GM23248 (cell line): Measurements from ENCODE around the gene WDR93. TPM values are rescaled to one million over a fixed set of nuclear protein-coding genes. Genes with fewer than 3 reads are reported as not detected.

Source experiments
- DNase-seq: peaks from one replicate; pipeline ENCODE4 v3.0.0-alpha.2; 2015
- H2AFZ ChIP-seq: fragments of 200-600 bp; sonication (generic); 2 replicates; pipeline ENCODE4 v1.6.1; 2016; ENCODE audit warnings: antibody characterized with exemption
- H3F3A ChIP-seq: fragments of 200-600 bp; sonication (generic); 2 replicates; pipeline ENCODE4 v1.6.1; 2016; ENCODE audit warnings: mild to moderate bottlenecking, antibody characterized with exemption, mixed run types; ENCODE audit not compliant: insufficient read depth
- H3K27ac ChIP-seq: fragments of 200-600 bp; sonication (generic); 2 replicates; pipeline ENCODE4 v1.5.1; 2016; ENCODE audit warnings: mild to moderate bottlenecking
- H3K27me3 ChIP-seq: fragments of 200-600 bp; sonication (generic); replicated peaks from 2 replicates; pipeline ENCODE4 v1.6.1; 2016; ENCODE audit warnings: mild to moderate bottlenecking; ENCODE audit not compliant: insufficient read depth
- H3K36me3 ChIP-seq: fragments of 200-600 bp; sonication (generic); 2 replicates; pipeline ENCODE4 v1.6.1; 2016; ENCODE audit warnings: low read depth, mild to moderate bottlenecking
- H3K4me1 ChIP-seq: fragments of 200-600 bp; sonication (generic); 2 replicates; pipeline ENCODE4 v1.6.1; 2016; ENCODE audit warnings: mild to moderate bottlenecking; ENCODE audit not compliant: insufficient read depth
- H3K4me2 ChIP-seq: fragments of 200-600 bp; sonication (generic); one replicate; pipeline ENCODE4 v1.6.1; 2016; ENCODE audit warnings: mild to moderate bottlenecking; ENCODE audit not compliant: unreplicated experiment
- H3K4me3 ChIP-seq: fragments of 200-600 bp; sonication (generic); 2 replicates; pipeline ENCODE4 v1.5.1; 2016; ENCODE audit warnings: mild to moderate bottlenecking
- H3K79me2 ChIP-seq: fragments of 200-600 bp; sonication (generic); 2 replicates; pipeline ENCODE4 v1.6.1; 2016; ENCODE audit warnings: mild to moderate bottlenecking; ENCODE audit not compliant: insufficient read depth
- H3K9ac ChIP-seq: fragments of 200-600 bp; sonication (generic); 2 replicates; pipeline ENCODE4 v1.6.1; 2016; ENCODE audit warnings: mild to moderate bottlenecking
- H3K9me2 ChIP-seq: fragments of 200-600 bp; sonication (generic); 2 replicates; pipeline ENCODE4 v1.6.1; 2016; ENCODE audit warnings: mixed run types, mild to moderate bottlenecking, moderate library complexity; ENCODE audit not compliant: insufficient read depth
- H3K9me3 ChIP-seq: fragments of 200-600 bp; sonication (generic); one replicate; pipeline ENCODE4 v1.6.1; 2017; ENCODE audit warnings: low read depth
- H4K20me1 ChIP-seq: fragments of 200-600 bp; sonication (generic); 2 replicates; pipeline ENCODE4 v1.6.0; 2016; ENCODE audit not compliant: insufficient read depth
- EZH2 ChIP-seq: fragments of 200-600 bp; sonication (generic); IDR thresholded peaks from 2 replicates; pipeline ENCODE4 v1.6.1; 2018; ENCODE audit warnings: antibody characterized with exemption, mild to moderate bottlenecking; ENCODE audit not compliant: insufficient read depth, poor library complexity, severe bottlenecking
- EZH2phosphoT487 ChIP-seq: fragments of 200-600 bp; sonication (generic); IDR thresholded peaks from 2 replicates; pipeline ENCODE4 v1.6.1; 2018; ENCODE audit warnings: antibody characterized with exemption, moderate library complexity, mild to moderate bottlenecking, low read depth; ENCODE audit not compliant: insufficient read depth
- WGBS, 2 experiments: methylation state at CpG; one replicate each; pipeline ENCODE4 v1.1.6; 2015 to 2017; ENCODE audit warnings: low lambda C conversion rate in 2 of 2, low coverage in 1 of 2; ENCODE audit errors: missing lambda C conversion rate in 2 of 2; 5-methylcytosine and 5-hydroxymethylcytosine counted together
- in situ Hi-C: fragments of 300-500 bp; cut with MboI; formaldehyde crosslinking; loops from 2 replicates; pipeline ENCODE4 v1.15.0; 2020
- polyA plus RNA-seq: library from polyadenylated mRNA; unstranded; fragments of >200 nt; fragmentation: Nextera tagmentation; extraction: Ambion mirVana; gene quantifications from 2 replicates; pipeline ENCODE4 v1.2.1, GENCODE V29; 2016
- total RNA-seq: library from RNA; depleted of rRNA; stranded (reverse); fragments of >200 nt; shearing (Covaris generic); gene quantifications from 2 replicates; pipeline ENCODE4 v1.2.3, GENCODE V29; 2014

Gene WDR93
- total and polyA plus RNA-seq, 2 experiments from 2014 or later: 0.10 TPM; not detected in 1

- H2AFZ ChIP-seq: peak overlapping the region; percentile 89
- no peak overlapping the region for H3K27ac ChIP-seq
- no peaks in the 10 kb centered on the region for H4K20me1 ChIP-seq
- H3K9me3 ChIP-seq: no peaks in the 10 kb centered on the region
- no peaks in the 10 kb centered on the region for H3K79me2 ChIP-seq
- H3K4me2 ChIP-seq: peak overlapping the region; percentile 60
- H3K4me1 ChIP-seq: no peaks in the 10 kb centered on the region
- DNase-seq: no peak
- in situ Hi-C loops: loop anchor here (5.0 to 25.0 kb wide), 2 partner anchors 127 to 312 kb away; no protein-coding TSS in a partner anchor
- H3K4me3 ChIP-seq: peak overlapping the region; percentile 83
- peak overlapping the region; percentile 17; the same call in 1 of the 2 replicates for H3K9ac ChIP-seq
- no peaks in the 10 kb centered on the region for H3F3A ChIP-seq
- WGBS, 2 experiments: 13 to 19% methylated on average over 22 to 41 of the region's 41 CpGs
- TF ChIP-seq EZH2phosphoT487 (no peak), EZH2 (no peak)
- no peaks in the 10 kb centered on the region for H3K36me3 ChIP-seq
- peaks cover 11% of the 10 kb centered on the region; the same call in 1 of the 2 replicates for H3K27me3 ChIP-seq
- no peaks in the 10 kb centered on the region for H3K9me2 ChIP-seq
Measured at GRCh38 chr15:89749951-89750559, 59.4 kb downstream of the WDR93 start.

GRCh38 chr15:89750560-89751542 lies 60.2 kb downstream of the WDR93 start, which contains the start of gene MESP1:
Gene MESP1 (minus strand): TSS chr15:89751249. CDS start chr15:89751231, 18 bp downstream.
- in situ Hi-C loops: loop anchor here (5.0 to 25.0 kb wide), 2 partner anchors 126 to 311 kb away; no protein-coding TSS in a partner anchor
- no peaks in the 10 kb centered on the region for H3K9me3 ChIP-seq
- peaks cover 11% of the 10 kb centered on the region; the same call in 1 of the 2 replicates for H3K27me3 ChIP-seq
- peak within 1 kb of the TSS; percentile 89 for H2AFZ ChIP-seq
- peak within 1 kb of the TSS; percentile 60 for H3K4me2 ChIP-seq
- TF ChIP-seq EZH2phosphoT487 (no peak), EZH2 (no peak)
- DNase-seq: peak; percentile 97
- peak within 1 kb of the TSS; percentile 83 for H3K4me3 ChIP-seq
- H3K36me3 ChIP-seq: no peaks in the 10 kb centered on the region
- H3K4me1 ChIP-seq: no peaks in the 10 kb centered on the region
- H3K79me2 ChIP-seq: no peaks in the 10 kb centered on the region
- H3K27ac ChIP-seq: no peak within 1 kb of the TSS
- H3K9ac ChIP-seq: peak within 1 kb of the TSS; percentile 72
- no peaks in the 10 kb centered on the region for H4K20me1 ChIP-seq
- H3F3A ChIP-seq: no peaks in the 10 kb centered on the region
- H3K9me2 ChIP-seq: no peaks in the 10 kb centered on the region
- WGBS, 2 experiments: 4 to 5% methylated on average over 63 to 77 of the region's 114 CpGs

GRCh38 chr15:89751748-89752147 lies 61.1 kb downstream of the WDR93 start:
- Histone ChIP-seq H3K9me3 (no peaks in the 10 kb centered on the region), H3K27ac (no peak overlapping the region), H3K9me2 (no peaks in the 10 kb centered on the region), H3F3A (no peaks in the 10 kb centered on the region), H2AFZ (no peak overlapping the region), H4K20me1 (no peaks in the 10 kb centered on the region), H3K36me3 (no peaks in the 10 kb centered on the region), H3K4me3 (no peak overlapping the region), H3K27me3 (peaks cover 11% of the 10 kb centered on the region; the same call in 1 of the 2 replicates), H3K4me1 (no peaks in the 10 kb centered on the region), H3K4me2 (no peak overlapping the region), H3K9ac (no peak overlapping the region), H3K79me2 (no peaks in the 10 kb centered on the region)
- TF ChIP-seq EZH2phosphoT487: no peak
- no peak for TF ChIP-seq EZH2
- no peak for DNase-seq
- in situ Hi-C loops: loop anchor here (5.0 to 25.0 kb wide), 2 partner anchors 126 to 311 kb away; no protein-coding TSS in a partner anchor
- 86 to 91% methylated on average over 5 of the region's 5 CpGs for whole genome bisulfite sequencing, 2 experiments

- Histone ChIP-seq H3K4me2 (no peak overlapping the region), H3K36me3 (no peaks in the 10 kb centered on the region), H3K27me3 (peaks cover 5% of the 10 kb centered on the region; the same call in 1 of the 2 replicates), H4K20me1 (no peaks in the 10 kb centered on the region), H3K9ac (no peak overlapping the region), H3K4me3 (no peak overlapping the region), H3K79me2 (no peaks in the 10 kb centered on the region), H3K9me2 (no peaks in the 10 kb centered on the region), H3K9me3 (no peaks in the 10 kb centered on the region), H3F3A (no peaks in the 10 kb centered on the region), H3K4me1 (no peaks in the 10 kb centered on the region), H2AFZ (no peak overlapping the region), H3K27ac (no peak overlapping the region)
- no peak for DNase-seq
- 80 to 83% methylated on average over 7 of the region's 7 CpGs for WGBS, 2 experiments
- in situ Hi-C loops: loop anchor here (5.0 to 25.0 kb wide), 2 partner anchors 123 to 308 kb away; no protein-coding TSS in a partner anchor
- TF ChIP-seq EZH2phosphoT487 (no peak), EZH2 (no peak)
Measured at GRCh38 chr15:89753855-89754254, 63.2 kb downstream of the WDR93 start.
